Astrocyte of the cerebellum (primary cell): ENCODE measurements around the gene RNF121.
A peak's percentile ranks its signal among the peaks of the same experiment; 100 is the strongest.
"Not testable (repeated sequence)": the region's sequence is repeated elsewhere in the genome, so short reads cannot be mapped to it uniquely, and the experiment has no call there.

Experiments used
- DNase-seq: peaks from one replicate; pipeline ENCODE4 v3.0.0-alpha.2; 2011; ENCODE audit warnings: low read depth
- H3K4me3 ChIP-seq: 2 replicates; pipeline ENCODE4 v1.5.1; 2011; ENCODE audit warnings: mild to moderate bottlenecking, low read depth, low read length, moderate library complexity
- in situ Hi-C: cut with HindIII; loops from 2 replicates; pipeline ENCODE4 v1.10.0; 2017; ENCODE audit warnings: low sequenced_read_pairs
- TF ChIP-seq, protein P1 (sequence below): IDR thresholded peaks from 2 replicates; pipeline ENCODE4 v1.5.1; 2012; ENCODE audit warnings: low read length, low read depth, moderate library complexity, mild to moderate bottlenecking; ENCODE audit errors: missing control alignments

RNF121 gene

DNA sequence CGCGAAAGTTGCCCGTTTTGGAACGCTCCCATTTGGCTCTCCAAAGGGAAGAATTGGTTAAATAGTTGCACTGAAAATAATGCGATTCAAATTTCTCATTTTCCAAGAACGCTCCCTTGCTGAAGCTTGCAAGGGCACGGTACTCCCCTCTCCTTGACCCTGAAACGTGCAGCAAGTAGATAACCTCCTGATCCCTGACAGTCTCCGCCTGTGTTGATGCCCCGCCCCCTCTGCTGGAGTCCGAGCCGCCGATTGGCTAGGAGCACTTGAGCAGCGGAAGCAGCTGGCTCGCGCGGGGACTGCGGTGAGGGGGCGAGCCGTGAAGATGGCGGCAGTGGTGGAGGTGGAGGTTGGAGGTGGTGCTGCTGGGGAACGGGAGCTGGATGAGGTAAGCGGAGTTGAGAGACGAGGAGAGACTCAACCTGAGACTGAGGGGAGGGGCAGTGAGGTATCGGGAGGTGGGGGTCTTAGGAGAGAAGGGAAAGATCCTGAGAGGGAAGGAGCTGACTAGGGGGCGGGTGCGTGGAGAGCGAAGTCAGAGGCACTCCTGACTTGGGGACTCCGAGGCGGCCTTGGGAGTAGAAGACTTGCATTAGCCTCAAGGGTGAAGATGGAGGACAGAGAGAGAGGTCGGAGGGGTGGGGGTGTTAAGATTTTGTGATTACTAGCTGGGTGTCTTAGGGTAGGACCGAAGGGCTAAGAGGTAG is at the start of gene RNF121:
RNF121 (plus strand) TSS at position 310 of the 707 bp plus-strand sequence; CDS start at position 326, 16 bp downstream.
- TF ChIP-seq, protein P1, sequence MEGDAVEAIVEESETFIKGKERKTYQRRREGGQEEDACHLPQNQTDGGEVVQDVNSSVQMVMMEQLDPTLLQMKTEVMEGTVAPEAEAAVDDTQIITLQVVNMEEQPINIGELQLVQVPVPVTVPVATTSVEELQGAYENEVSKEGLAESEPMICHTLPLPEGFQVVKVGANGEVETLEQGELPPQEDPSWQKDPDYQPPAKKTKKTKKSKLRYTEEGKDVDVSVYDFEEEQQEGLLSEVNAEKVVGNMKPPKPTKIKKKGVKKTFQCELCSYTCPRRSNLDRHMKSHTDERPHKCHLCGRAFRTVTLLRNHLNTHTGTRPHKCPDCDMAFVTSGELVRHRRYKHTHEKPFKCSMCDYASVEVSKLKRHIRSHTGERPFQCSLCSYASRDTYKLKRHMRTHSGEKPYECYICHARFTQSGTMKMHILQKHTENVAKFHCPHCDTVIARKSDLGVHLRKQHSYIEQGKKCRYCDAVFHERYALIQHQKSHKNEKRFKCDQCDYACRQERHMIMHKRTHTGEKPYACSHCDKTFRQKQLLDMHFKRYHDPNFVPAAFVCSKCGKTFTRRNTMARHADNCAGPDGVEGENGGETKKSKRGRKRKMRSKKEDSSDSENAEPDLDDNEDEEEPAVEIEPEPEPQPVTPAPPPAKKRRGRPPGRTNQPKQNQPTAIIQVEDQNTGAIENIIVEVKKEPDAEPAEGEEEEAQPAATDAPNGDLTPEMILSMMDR = no peak
- peak; percentile 89 for DNase-seq
- H3K4me3 ChIP-seq = peak within 1 kb of the TSS; percentile 99
- in situ Hi-C loops = no loop called here

DNA sequence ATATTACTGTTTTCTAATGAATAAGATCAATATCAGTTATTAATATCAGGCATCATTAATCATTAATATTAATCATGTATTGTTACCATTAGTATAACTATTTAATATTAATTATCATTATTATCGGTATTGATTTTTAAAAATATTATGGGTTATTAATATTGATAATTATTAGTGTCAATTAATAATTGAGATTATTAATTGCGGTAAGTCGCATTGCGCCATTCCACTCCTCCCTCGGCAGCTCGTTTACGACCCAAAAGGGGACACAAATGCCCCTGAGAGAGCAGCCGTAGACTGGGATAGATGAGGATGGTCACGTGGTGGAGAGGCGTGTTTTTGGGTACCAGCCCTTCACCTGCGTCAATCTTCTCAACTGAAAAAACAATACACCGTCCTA is 43.0 kb upstream of the RNF121 start:
- in situ Hi-C loops, DNase-seq, H3K4me3 ChIP-seq: not testable (repeated sequence)

DNA sequence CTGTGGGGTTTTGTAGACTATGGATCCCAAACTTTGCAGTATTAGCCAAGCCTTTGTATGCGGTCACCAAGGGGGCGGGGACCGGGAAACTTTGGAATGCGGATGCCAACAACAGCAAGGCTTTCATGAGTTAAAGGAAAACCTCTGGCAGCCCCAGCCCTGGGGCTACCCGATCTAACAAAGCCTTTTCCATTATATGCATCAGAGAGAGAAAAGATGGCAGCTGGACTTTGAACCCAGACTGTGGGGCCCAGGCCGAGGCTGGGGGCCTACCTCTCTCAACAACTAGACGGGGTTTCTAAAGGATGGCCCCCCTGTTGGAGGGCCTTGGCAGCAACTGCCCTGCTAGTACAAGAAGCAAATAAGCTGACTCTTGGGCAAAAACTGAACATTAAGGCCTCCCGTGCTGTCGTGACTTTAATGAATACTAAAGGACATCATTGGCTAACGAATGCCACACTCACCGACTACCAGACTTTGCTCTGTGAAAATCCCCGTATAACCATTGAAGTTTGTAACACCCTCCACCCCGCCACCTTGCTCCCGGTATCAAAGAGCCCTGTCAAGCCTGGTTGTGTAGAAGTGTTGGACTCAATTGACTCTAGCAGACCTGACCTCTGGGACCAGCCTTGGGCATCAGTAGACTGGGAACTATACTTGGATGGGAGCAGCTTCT is 40.4 kb upstream of the RNF121 start:
- in situ Hi-C loops, DNase-seq, H3K4me3 ChIP-seq: not testable (repeated sequence)

DNA sequence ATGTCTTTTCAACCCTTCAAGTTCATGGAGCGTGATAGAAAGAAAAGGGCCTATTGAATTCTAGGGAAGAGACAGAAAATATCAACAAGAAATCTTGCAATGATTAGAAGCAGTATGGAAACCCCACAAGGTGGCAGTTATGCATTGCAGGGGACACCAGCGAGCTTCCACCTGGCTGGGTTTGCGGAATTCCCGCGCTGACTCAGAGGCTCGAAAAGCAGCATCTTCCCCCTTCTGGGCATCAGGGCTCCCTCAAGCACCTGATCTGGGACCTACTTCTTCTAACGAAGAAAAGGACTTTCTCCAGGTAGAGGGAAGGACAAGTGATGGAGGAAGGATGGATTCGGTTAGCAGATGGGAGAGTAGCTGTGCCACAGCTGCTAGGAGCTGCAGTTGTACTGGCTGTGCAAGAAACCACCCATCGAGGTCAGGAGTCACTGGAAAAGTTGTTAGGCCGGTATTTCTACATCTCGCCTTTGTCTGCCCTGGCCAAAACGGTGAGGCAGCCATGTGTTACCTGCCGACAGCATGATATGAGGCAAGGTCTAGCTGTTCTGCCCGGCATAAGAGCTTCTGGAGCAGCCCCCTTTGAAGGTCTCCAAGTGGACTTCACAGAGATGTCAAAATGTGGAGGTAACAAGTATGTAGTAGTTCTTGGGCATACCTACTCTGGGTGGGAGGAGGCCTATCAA is 39.5 kb upstream of the RNF121 start:
- H3K4me3 ChIP-seq, DNase-seq, in situ Hi-C loops: not testable (repeated sequence)

DNA sequence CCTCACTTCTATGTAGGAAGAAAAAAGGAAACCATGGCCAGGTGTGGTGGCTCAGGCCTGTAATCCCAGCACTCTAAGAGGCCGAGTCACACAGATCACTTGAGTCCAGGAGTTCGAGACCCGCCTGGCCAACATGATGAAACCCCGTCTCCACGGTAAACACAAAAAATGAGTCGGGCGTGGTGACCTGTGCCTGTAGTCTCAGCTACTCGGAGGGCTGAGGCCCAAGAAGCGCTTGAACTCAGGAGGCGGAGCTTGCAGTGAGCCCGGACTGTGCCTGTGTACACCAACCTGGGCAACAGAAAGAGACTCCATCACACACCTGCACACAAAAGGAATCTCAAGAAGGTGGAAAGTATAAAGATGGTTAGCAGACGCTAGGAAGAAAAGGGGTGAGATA is 32.9 kb upstream of the RNF121 start:
- in situ Hi-C loops = no loop called here
- no peak for DNase-seq
- TF ChIP-seq, protein P1 = no peak
- no peak overlapping the region for H3K4me3 ChIP-seq

DNA sequence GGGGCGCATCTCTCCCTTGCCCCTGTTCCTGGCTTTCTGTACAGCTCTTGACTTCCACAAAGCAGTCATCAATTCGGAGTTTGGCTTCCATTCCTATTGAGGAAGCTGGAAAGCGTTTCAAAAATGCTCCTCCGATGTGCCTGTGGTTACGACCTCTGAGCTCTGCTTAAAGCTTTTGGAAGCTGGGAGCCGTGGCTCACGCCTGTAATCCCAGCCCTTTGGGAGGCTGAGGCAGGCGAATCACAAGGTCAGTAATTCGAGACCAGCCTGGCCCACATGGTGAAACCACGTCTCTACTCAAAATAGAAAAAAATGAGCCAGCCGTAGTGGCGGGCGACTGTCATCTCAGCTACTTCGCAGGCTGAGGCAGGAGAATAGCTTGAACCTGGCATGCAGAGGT is 27.7 kb upstream of the RNF121 start:
- in situ Hi-C loops, H3K4me3 ChIP-seq: not testable (repeated sequence)
- DNase-seq = peak; percentile 47

DNA sequence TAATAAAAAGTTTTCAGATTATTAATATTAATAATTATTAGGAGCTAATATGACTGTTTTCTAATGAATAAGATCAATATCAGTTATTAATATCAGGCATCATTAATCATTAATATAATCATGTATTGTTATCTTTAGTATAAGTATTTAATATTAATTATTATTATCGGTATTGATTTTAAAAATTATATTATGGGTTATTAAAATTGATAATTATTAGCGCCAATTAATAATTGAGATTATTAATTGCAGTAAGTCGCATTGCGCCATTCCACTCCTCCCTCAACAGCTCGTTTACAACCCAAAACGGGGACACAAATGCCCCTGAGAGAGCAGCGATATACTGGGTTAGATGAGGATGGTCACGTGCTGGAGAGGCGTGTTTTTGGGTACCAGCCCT is 20.6 kb upstream of the RNF121 start:
- in situ Hi-C loops = no loop called here
- TF ChIP-seq, protein P1 = no peak
- no peak overlapping the region for H3K4me3 ChIP-seq
- no peak for DNase-seq

DNA sequence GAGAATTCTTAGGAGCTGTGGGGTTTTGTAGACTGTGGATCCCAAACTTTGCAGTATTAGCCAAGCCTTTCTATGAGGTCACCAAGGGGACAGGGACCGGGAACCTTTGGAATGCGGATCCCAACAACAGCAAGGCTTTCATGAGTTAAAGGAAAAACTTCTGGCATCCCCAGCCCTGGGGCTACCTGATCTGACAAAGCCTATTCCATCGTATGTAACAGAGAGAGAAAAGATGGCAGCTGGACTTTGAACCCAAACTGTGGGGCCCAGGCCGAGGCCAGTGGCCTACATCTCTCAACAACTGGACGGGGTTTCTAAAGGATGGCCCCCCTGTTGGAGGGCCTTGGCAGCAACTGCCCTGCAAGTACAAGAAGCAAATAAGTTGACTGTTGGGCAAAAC is 18.1 kb upstream of the RNF121 start:
- DNase-seq, in situ Hi-C loops, H3K4me3 ChIP-seq: not testable (repeated sequence)

DNA sequence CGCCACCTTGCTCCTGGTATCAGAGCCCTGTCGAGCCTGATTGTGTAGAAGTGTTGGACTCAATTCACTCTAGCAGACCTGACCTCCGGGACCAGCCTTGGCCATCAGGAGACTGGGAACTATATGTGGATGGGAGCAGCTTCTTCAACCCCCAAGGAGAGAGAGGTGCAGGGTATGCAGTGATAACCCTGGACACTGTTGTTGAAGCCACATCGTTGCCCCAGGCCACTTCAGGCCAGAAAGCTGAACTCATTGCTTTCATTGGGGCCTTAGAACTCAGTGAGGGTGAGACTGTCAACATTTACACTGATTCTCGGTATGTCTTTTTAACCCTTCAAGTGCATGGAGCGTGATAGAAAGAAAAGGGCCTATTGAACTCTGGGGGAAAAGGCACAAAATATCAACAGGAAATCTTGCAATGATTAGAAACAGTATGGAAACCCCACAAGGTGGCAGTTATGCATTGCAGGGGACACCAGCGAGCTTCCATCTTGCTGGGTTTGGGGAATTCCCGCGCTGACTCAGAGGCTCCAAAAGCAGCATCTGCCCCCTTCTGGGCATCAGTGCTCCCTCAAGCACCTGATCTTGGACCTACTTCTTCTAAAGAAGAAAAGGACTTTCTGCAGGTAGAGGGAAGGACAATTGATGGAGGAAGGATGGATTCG is 17.4 kb upstream of the RNF121 start:
- in situ Hi-C loops, H3K4me3 ChIP-seq, DNase-seq: not testable (repeated sequence)

DNA sequence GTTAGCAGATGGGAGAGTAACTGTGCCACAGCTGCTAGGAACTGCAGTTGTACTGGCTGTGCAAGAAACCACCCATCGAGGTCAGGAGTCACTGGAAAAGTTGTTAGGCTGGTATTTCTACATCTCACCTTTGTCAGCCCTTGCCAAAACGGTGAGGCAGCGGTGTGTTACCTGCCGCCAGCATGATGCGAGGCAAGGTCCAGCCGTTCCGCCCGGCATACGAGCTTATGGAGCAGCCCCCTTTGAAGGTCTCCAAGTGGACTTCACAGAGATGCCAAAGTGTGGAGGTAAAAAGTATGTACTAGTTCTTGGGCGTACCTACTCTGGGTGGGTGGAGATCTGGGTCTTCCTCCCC is 16.9 kb upstream of the RNF121 start:
- in situ Hi-C loops, DNase-seq, H3K4me3 ChIP-seq: not testable (repeated sequence)
